OCI-LY7 (cell line): ENCODE measurements around the gene SPATA21.

Source experiments
- EZH2phosphoT487 ChIP-seq: fragments of 200-600 bp; sonication (generic); IDR thresholded peaks from 2 replicates; pipeline ENCODE4 v1.6.1; 2018; ENCODE audit warnings: low read depth, borderline replicate concordance, mild to moderate bottlenecking, mixed run types, antibody characterized with exemption, low read length, moderate library complexity, mixed read lengths
- TF ChIP-seq, protein P1 (sequence below): fragments of 200-600 bp; sonication (generic); conservative IDR thresholded peaks from 2 replicates; pipeline ENCODE4 v1.5.1; 2014; ENCODE audit warnings: mild to moderate bottlenecking, antibody characterized with exemption, low read length, moderate library complexity, mixed read lengths

DNA sequence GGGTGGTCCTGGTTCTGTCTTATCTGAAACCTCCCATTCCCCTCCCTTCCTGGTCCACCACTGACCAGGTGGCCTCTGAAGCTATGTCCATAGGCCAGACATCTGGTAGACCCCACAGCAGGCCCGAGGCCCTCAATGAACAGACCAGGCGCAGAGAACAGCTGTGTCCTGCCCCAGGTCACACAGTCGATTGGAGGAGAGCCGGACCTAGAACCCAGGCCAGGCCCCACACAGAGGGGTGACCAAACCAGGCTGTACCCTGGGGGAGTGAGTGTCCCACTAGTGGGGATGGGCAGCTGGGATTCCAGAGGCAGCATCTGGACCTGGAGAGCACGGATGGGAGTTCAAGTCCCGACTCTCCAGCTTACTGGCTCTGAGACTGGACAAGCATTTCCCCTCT is 47.7 kb upstream of the SPATA21 start:
- TF ChIP-seq, protein P1, sequence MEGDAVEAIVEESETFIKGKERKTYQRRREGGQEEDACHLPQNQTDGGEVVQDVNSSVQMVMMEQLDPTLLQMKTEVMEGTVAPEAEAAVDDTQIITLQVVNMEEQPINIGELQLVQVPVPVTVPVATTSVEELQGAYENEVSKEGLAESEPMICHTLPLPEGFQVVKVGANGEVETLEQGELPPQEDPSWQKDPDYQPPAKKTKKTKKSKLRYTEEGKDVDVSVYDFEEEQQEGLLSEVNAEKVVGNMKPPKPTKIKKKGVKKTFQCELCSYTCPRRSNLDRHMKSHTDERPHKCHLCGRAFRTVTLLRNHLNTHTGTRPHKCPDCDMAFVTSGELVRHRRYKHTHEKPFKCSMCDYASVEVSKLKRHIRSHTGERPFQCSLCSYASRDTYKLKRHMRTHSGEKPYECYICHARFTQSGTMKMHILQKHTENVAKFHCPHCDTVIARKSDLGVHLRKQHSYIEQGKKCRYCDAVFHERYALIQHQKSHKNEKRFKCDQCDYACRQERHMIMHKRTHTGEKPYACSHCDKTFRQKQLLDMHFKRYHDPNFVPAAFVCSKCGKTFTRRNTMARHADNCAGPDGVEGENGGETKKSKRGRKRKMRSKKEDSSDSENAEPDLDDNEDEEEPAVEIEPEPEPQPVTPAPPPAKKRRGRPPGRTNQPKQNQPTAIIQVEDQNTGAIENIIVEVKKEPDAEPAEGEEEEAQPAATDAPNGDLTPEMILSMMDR: no peak
- TF ChIP-seq EZH2phosphoT487: no peak
